ENCODE data around the gene SMIM10.

GRCh38 chrX:135000516-135000915 lies 9.7 kb downstream of the SMIM10 start:
- no peak for TF ChIP-seq CTCF (IDR thresholded peaks at IDR 0.05)
- no peak for TF ChIP-seq POLR2A (IDR thresholded peaks at IDR 0.05)
